OCI-LY7 (cell line): ENCODE measurements around the gene TNNI3K. TPM values are rescaled to one million over a fixed set of nuclear protein-coding genes. Genes with fewer than 3 reads are reported as not detected.

Experiments used
- total RNA-seq, 2 experiments: library from RNA; depleted of rRNA in 1 of 2; stranded (reverse); fragments of >200 nt in 1 of 2; shearing (Covaris generic) in 1 of 2; gene quantifications; 2 replicates each; pipeline ENCODE4 v1.2.3, GENCODE V29; 2014 to 2022

Gene TNNI3K
- total RNA-seq, 2 experiments from 2014 or later: not detected

Other genes with a start within 250 kb of the TNNI3K start
- 1.2 and 2.3 TPM in 2 replicates for gene LRRIQ3, start 37.2 kb upstream of the TNNI3K start, total RNA-seq (2014; rRNA removed; shearing (Covaris generic))
- 2.4 and 2.5 TPM in 2 replicates for gene LRRIQ3, start 37.2 kb upstream of the TNNI3K start, total RNA-seq (2022)
- gene FPGT, start 37.1 kb upstream of the TNNI3K start, total RNA-seq (2014; rRNA removed; shearing (Covaris generic)): 2.9 and 9.4 TPM in 2 replicates
- gene FPGT, start 37.1 kb upstream of the TNNI3K start, total RNA-seq (2022): 8.9 and 9.2 TPM in 2 replicates